Endometrium (tissue), 2 donors: ENCODE results near the gene GSTT2.

Experiments used
- FAIRE-seq: peaks from 2 replicates; lab custom pipeline; 2012; peaks lifted over from hg19 to GRCh38; lab: Jason Lieb, UNC
- donor health status: control.
- donor health status: control.

Gene GSTT2

DNA sequence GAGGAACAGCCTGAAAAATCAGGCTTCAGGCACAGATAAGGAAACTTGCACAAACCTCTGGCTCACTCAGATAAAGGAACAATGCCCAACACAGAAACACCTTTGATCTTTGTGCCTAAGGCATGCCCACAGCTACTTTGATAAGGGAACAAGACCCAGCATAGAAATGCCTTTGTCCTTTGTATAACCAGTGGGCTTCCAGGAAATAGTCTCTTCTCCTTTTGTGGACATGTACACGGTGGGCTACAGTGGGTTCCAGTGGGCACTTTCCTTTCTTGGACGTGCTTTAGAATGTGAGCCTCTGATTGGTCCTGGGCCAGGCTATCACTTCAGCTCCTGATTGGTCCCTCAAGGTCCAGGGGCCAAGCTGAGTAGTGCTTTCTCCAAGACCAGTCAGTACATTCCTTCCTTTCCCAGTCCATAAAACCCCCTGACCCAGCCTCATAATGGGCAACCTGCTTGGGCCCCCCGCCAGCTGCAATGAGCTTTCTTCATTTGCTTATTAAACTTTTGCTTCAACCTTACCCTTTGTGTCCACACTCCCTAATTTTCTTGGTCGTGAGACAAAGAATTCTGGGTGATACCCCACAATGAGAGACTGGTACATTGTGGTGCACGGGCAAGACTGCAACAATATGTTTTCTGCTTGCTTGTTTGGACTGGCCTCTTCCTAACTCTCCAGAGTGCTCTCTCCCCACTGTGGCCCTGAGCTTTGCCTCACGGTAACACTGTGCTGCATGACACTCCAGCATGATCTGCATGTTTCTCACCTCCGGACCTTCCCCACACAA lies 29.5 kb downstream of the GSTT2 start:
- FAIRE-seq, result no peak

DNA sequence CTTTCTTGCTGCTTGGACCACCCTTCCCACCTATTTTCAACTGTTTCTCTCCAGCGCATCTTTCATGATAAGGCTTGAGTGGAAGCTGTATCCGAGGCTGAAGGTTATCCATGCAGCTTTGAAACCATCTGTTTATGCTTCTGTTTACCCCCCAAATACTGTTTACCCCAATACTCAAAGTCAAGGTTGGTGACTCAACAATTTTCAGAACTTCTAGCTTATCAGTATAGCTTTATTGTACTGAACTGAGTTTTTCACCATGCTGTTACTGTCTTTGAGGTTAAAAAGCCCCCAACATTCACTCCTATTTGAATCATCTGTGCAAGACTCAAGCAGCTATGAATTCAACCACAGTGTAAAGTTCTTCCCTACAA lies 30.1 kb downstream of the GSTT2 start:
- no peak for FAIRE-seq

GRCh38 chr22:24011735-24012068 lies 31.8 kb downstream of the GSTT2 start:
- FAIRE-seq, result no peak

DNA sequence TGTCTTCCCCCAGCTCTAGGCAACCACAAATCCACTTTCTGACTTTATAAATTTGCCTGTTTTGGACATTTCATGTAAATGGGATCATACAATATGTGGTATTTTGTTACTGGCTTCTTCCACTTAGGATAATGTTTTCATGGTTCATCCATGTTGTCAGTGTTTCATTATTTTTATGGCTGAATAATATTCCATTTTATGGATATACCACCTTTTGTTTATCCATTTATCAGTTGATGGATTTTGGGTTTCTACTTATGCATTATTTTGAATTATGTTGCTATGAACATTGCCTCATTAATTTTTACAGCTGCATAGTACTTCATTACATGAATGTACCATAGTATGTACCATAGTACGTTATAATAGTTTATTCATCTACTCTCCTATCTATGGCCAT lies 36.2 kb downstream of the GSTT2 start:
- no peak for FAIRE-seq

DNA sequence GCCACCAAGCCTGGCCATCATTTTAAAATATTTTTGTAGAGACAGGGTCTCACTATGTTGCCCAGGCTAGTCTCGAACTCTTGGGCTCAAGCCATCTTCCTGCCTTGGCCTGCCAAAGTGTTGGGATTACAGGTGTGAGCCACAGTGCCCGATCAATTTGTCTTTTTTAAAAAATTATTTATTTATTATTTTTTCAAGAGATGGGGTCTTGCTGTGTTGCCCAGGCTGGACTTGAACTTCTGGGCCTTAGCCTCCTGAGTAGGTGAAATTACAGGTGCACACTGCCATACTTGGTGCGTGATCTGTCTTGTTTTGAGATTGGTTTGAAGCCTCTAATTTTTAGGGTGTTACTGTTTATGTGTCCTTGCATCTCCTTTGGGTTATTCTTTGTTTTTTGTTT lies 41.4 kb downstream of the GSTT2 start:
- FAIRE-seq, result no peak

- no peak for FAIRE-seq
Measured at GRCh38 chr22:24023204-24023789, 43.4 kb downstream of the GSTT2 start.

GRCh38 chr22:24024354-24024753 lies 44.4 kb downstream of the GSTT2 start:
- no peak for FAIRE-seq

DNA sequence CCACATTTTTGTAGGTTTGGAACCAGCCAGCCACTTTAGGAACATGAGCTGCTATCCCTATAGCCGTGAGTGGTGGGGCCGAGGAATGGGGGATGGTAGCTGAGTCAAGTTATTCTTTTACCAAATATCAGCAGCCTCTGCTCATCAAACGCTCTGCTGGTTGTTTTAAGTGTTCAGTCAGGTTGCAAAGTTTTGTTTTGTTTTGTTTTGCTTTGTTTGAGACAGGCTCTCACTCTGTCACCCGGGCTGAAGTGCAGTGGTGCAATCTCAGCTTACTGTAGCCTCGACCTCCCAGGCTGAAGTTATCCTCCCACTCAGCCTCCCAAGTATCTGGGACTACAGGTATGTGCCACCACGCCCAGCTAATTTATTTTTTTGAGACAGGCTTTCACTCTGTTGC lies 45.5 kb downstream of the GSTT2 start:
- FAIRE-seq, result no peak

- no peak for FAIRE-seq
Measured at GRCh38 chr22:24026056-24026455, 46.1 kb downstream of the GSTT2 start.

GRCh38 chr22:24026733-24027132 lies 46.8 kb downstream of the GSTT2 start:
- no peak for FAIRE-seq

- no peak for FAIRE-seq
Measured at GRCh38 chr22:24027389-24027975, 47.5 kb downstream of the GSTT2 start.

- no peak for FAIRE-seq
Measured at GRCh38 chr22:24027991-24028390, 48.1 kb downstream of the GSTT2 start.

DNA sequence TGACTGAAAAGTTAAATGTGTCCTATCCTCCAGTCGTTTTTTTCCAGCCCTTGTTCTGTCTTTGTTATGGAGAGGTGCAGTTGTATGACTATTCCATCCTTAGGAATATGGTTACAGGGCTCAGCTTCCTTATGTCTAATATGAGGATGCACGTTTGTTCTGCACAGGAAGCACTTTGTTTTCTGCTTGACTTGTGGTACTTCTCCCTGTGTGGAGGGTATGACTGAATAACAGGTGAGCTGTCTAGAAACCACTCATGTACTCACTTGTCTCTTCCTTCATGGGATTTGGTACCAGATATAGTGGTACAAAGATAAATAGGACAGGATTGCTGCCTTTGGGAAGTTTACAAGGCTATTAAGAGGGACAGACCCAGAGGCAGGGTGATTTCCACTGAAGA lies 48.6 kb downstream of the GSTT2 start:
- no peak for FAIRE-seq

- no peak for FAIRE-seq
Measured at GRCh38 chr22:24029304-24029703, 49.4 kb downstream of the GSTT2 start.

- FAIRE-seq, result no peak
Measured at GRCh38 chr22:24030186-24030702, 50.3 kb downstream of the GSTT2 start.
